ENCODE measurements around the gene ZNF684.

GRCh38 chr1:40556121-40556520 is 24.7 kb downstream of the ZNF684 start:
- no peak for TF ChIP-seq CTCF (IDR thresholded peaks at IDR 0.05; ENCODE audit: insufficient read depth, low read length, poor library complexity, severe bottlenecking)
- no peak for TF ChIP-seq EZH2phosphoT487 (conservative IDR thresholded peaks at IDR 0.05; ENCODE audit: low read length)

Measured in SU-DHL-6 (cell line).